Uterus (tissue), 2 donors: ENCODE data around the gene IFI16.

Experiments used
- CTCF ChIP-seq, 4 experiments: fragments of 200-600 bp in 2 of 4; fragments of 450-650 bp in 2 of 4; sonication (generic) in 2 of 4; IDR thresholded peaks; one replicate each; pipeline ENCODE4 v1.5.1; 2016 to 2019; ENCODE audit warnings: antibody characterized with exemption in 4 of 4, mild to moderate bottlenecking in 2 of 4, moderate library complexity in 1 of 4
- POLR2A ChIP-seq, 2 donors: fragments of 450-650 bp; IDR thresholded peaks; one replicate each; pipeline ENCODE4 v1.6.1; 2016; ENCODE audit warnings: antibody characterized with exemption in 2 of 2, mild to moderate bottlenecking in 1 of 2, moderate library complexity in 1 of 2

DNA sequence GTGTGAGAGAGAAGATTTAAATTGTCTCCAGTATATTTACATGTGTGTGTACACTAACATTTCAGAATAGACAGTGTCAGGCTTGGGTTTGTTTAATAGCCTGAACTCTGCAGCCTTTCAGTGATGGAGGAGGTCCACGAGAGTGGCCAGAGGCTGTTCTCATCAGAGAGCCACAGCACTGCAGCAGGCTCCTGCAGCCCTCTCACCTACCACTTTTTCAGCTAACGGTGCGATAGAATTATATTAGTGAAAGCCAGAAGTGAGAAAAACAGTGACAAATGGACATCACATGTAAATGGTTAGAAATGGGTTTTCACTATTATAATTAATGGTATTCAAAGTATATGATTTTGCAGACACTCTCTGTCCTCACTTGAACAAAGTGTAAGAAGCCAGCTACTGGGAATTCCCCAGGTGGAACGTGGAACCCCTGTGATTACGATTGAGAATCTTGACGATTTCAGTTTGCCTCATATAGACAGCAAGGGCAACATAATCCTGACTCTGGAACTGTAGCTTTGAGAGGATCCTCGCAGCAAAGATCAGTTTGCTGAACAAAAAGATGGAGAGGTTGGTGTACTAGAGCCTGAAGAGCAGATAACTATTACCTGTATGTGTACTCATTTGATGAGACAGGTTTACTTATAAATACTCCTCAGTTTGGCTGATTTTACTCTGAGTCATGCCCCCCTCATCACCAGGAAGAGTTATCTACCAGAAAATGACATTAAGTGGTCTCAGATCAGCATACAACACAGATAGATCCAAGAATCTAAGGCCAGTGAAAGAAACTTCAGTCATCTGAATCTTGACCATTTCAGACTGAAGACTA is 31.4 kb downstream of the IFI16 start:
- TF ChIP-seq POLR2A (IDR thresholded peaks at IDR 0.05) (no peak), CTCF (IDR thresholded peaks at IDR 0.05) (no peak)
